GM21367 (cell line): ENCODE results near the gene TUBGCP2.
"Not testable (repeated sequence)": the region's sequence is repeated elsewhere in the genome, so short reads cannot be mapped to it uniquely, and the experiment has no call there.

Experiments
- ATAC-seq: cut with Tn5 transposase; IDR thresholded peaks from one replicate; pipeline ENCODE4 v1.9.1; 2021; ENCODE audit not compliant: unreplicated experiment

Gene TUBGCP2

DNA sequence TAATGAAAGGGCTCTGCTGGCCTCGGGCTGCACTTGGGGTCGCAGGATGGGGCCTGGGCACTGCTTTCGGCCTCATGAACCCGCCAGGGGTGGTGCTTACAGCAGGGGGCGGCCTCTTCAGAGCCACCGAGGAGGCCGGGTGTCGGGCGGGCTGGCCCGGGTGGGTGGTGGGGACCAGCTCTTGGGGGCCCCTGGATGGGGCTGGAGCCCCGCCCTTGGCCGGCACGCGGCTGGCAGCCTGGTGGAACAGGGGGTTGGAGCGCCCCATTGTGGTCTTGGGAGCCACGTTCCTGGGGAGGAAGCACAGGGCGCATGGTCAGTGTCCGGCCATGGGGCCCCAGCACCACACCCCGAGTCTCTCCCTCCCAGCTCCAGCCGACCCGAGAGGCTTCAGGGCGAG is 40.8 kb downstream of the TUBGCP2 start:
- no peak for ATAC-seq

DNA sequence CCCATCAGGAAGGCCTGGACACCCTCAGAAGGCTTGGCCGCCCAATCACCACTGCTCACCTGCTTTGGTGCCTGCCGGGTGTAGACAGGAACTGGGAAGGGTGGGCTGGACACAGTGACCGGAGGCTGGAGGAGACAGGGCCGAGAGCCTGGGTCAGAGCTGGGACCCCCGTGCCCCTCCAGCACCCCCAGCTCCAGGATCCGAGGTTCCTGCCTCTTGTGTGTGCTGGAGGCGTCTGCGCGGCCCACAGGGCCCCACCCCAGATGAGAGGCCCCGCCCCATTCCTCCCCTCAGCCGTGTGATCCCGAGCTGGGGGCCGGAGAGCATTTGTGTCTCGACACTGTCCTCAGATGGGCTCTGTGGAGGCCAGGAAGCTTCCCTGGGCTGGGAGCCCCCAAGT is 41.4 kb downstream of the TUBGCP2 start:
- no peak for ATAC-seq

DNA sequence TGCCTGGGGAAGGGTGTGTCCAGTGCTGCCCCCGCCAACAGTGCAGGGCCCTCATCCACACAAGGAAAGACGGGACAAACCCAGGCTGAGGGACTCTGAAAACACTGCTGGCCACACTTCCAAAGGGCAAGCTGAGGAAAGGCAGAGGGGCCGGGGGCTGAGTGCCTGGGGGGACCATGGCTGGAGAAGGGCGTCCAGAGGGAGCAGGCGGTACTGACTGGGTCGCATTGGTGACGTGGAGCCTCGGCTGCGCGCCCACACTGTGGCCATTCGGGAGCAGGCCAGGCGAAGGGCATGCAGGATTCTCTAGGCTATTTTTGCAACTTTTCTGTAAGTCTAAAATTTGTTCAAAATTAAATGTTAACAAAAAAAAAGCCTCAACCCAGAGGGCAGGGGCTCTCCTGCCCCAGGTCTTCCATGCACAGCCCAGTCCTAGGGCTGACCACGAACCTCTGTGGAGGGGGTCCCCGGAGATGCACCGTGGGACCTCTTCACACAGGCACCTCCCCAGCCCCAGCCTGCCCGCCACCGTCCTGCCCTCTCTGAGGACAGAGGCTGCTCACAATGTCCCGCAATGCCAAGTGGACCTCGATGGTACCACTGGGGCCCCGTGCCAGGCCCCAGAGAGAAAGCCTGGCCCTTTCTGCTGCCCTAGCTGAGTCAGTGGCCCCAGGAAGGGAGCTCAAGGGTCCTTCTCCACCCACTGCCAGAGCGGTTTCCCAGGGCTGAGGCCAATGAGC is 42.4 kb downstream of the TUBGCP2 start:
- no peak for ATAC-seq

DNA sequence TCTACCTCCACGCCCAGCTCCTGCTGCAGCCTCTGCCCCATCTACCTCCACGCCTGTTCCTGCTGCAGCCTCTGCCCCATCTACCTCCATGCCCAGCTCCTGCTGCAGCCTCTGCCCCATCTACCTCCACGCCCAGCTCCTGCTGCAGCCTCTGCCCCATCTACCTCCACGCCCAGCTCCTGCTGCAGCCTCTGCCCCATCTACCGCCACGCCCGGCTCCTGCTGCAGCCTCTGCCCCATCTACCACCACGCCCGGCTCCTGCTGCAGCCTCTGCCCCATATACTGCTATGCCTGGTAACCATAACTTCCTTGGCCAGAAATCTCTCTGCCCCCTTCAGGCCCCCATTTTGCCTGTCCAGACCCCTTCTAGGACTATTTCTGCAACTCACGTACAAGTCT is 43.6 kb downstream of the TUBGCP2 start:
- not testable (repeated sequence) for ATAC-seq

DNA sequence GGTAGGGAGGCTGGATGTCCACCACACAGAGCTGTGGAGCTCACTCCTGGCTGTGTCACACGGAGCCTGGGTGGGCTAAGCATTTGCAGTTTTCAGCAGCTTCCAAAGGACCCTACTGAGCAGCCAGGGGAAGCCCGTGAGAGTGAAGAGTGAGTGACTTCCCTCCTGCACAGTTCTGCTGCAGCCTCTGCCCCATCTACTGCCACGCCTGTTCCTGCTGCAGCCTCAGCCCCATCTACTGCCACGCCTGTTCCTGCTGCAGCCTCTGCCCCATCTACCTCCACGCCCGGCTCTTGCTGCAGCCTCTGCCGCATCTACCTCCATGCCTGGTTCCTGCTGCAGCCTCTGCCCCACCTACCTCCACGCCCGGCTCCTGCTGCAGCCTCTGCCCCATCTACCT is 44.2 kb downstream of the TUBGCP2 start:
- no peak for ATAC-seq

DNA sequence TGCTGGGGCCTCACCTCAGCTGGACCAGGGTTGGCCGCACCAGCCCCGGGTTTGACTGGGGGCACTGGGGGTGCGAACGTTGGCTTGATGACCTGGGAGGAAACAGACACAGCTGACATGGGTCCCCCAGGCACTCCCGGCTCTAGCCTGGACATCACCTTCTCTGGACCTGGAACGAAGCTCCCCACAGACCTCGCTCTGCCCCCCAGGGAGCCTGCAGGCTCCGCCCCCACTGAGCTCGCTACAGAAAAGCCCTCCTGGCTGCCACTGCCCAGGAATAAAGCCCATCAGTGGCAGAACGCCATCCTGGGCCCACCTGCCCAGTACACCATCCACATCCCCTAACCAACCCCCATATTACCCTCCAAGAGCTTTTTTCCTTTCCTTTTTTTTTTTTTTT is 45.0 kb downstream of the TUBGCP2 start:
- ATAC-seq, result no peak

DNA sequence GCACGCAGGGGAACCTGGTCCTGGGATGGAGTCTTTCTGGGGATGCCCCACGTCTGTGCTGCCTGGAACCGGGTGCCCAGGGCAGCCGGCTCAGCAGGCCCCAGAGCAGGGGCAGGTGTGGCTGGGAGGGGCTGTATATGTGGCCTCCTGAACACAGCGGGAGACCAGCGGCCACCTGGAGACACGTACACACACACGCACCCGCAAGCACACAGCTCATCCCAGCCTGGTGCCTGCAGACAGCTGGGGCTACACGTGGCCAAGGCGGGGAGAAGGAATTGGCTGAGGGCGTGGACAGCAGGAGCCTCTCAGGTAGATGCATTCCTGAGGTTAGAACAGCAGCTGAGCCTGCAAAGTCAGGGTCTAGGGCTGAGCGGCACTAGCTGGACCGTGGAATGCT is 46.0 kb downstream of the TUBGCP2 start:
- ATAC-seq, result no peak

DNA sequence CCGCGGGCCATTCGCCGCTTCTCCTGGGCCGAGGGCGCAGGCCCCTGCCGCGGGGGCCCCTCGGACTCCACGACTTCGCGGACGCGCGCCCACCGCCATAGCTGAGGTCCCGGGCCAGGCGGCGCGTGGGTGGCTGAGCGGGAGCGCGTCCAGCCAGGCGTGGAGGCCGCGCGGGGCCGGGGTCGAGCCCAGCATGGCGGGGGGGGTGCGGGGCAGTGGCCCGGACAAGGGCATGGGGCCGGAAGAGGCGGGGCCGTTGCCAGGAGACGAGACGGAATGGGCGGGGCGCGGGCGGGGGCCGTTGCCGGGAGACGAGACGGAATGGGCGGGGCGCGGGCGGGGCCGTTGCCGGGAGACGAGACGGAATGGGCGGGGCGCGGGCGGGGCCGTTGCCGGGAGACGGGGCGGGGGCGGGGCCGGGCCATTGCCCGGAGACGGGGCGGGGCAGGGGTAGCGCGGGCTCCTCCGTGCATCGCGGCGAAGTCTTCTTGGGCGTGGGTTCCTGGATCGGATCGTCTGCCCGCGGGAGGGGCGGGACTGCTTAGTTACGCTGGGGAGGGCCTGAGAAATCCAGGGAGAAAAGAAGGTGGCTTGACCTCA is 46.8 kb downstream of the TUBGCP2 start:
- ATAC-seq, result peak; percentile 45

DNA sequence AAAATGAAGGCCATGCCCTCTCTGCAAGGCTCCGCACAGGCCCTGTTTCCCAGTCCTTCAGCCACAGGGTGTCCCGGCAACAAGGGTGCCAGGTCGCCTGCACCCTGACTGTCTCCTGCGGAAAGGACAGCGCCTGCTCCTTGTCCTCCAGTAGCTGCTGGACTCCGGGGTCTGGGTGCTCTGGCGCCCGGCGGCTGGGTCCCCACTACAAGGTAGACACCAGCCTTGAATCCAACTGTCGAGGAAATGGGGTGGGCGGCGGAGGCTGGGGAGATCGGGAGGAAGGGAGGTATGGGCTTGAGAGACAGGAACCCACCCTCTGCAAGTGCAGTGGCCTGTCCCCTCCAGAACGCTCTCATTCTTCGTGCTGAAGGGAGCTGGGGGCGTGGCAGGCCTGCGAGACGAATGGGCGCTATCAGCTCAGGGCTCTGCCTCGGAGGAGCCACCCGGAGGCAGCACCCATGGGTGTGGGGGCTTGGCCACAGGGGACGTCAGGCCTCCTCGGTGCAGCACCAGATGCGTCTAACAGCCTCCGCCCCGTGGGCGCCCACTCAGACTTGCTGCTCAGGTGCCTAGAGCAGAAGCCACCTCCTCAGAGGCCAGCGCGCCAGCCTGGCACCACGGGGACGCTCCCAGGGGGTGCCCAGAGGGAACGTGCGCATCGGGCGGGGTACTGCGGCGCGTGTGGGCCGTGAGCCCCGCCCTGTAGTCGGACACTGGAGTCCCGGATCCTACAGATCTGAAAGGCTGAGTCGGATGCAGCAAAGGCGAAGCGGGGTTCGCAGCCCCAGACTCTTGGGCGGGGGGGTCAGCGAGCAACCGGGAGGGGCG is 47.6 kb downstream of the TUBGCP2 start:
- ATAC-seq, result peak; percentile 42

DNA sequence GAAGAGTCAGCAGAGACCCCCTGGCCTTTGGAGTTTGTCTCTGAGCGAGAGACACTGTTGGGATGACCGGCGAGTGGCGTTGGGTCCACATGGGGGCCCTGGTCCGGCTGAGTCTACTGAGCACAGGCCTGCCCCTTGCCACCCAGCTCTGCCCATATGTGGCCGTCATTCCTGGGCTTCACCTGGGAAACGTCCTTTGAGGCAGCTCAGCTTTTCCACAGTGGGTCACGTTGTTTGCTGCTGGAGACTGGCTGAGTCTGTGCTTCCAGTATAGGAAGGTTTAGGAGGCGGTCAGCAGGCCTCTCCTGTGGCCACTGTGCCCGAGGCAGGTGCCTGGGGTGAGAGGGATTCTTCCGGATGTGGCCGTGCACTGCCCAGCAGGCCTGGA is 49.1 kb downstream of the TUBGCP2 start:
- no peak for ATAC-seq

DNA sequence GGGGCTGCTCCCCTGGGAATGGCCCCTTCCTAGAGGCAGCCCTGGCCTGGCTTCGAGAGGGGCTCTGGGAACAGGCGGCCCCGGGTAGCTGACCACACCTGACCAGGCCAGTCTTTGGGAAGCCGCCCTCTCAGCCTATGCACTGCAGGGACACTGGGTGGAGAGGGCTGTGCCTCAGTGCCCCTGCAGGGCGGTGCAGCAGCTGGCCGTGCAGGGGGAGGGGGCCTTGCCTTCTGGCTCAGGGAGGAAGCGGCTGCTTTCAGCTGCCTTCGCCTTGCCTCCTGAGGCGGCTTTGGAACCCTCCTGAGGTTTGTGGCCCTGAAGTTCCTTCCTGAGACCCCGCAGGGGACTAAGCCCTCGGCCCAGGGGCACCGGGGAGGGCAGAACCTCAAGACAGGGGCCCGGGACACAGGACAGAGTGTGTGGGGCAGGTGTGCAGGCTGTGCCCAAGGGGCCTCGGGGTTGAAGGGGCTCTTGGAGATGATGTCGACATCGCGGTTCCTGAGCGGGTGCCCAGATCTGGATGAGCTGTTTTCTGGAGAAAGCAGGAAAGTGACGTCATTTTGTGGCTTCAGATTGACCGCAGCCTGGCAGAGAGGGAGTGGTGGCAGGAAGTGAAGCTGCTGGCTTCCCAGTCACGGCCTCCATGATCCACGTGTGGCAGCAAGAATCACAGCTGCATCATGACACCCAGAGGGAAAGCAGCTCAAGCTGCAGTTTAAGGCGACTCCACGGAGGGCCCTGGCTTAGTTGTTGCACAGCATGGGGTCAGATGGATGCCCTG is 49.7 kb downstream of the TUBGCP2 start:
- ATAC-seq, result no peak

DNA sequence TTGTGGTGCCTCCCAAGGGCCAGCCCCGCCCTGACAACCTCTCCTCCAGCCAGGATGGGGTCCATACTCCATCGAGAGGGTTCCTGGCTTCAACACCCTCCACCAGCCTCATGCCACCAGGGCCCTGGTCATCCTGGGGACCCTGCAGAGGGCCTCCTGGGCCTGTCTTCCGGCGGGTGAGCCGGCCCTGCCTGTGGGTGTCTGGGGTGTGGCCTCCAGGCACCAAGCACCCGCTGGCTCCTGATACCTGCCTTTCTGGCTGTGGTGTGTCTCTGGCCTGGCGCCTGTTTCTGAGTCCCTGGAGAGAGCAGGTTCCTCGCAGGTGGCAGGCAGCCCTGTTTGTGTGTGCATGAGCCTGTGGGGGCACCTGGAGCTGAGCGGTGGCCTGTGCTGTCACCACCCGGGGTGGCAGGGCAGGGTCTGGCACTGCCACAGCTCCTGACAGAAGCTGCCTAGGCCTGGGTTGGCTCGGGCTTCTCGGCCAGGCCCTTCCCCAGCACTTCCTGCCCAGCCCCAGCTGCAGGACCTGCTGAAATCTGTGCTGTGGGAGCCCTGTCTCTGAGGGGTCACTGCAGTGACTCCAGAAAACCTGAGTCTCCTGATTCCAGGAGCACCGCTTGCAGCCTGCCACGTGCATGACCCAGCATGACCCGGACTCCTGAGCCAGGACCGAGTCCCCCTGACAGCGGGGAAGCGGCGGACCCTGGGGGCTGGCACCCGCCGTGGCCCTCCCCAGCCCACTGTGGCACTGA is 50.4 kb downstream of the TUBGCP2 start:
- ATAC-seq, result no peak

DNA sequence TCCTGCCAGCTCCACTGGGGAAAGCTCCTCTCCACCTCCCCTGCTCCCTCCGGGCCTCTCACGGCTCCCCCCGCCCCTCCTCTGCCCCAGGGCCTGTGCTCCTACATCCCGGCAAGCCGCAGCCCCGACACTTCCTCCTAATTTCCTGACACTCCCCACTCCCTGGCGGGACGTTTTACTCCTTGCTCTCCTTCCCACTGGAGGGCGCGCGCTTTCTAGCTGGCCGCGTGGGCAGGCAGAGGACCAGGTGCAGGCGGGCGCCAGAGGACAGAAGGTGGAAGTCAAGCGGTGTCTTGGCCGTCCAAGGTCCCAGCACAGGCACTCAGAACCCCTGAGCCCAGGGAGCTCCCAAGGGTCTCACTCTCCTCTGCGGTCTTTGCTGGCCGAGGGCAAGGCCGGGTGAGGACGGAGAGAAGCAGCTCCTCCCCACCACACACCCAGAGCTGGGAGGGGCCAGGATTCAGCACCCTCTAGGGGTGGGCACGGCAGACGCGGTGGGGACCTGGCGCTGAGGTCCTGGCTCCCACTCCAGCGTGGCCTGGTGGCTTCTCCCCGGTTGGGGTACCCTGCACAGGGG is 51.1 kb downstream of the TUBGCP2 start:
- ATAC-seq, result no peak

DNA sequence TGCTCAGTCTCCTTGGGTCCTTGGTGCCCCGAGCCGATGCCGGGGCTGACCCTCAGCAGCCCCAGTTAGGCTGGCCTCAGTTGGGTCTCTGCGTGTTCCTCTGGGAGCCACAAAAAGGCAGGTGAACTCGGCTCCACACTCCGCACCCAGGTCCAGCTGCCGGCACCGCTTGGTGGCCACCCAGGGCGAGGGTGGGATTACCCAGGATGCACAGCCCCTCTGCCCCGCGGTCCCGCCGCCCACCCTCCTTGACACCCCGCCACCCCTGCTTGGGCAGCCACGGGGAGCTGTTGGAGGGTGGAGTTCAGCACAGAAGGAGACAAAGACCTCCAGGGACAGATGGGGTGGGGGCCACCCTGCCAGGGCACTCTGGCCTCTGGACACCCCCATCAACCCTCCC is 53.3 kb downstream of the TUBGCP2 start:
- ATAC-seq, result no peak

DNA sequence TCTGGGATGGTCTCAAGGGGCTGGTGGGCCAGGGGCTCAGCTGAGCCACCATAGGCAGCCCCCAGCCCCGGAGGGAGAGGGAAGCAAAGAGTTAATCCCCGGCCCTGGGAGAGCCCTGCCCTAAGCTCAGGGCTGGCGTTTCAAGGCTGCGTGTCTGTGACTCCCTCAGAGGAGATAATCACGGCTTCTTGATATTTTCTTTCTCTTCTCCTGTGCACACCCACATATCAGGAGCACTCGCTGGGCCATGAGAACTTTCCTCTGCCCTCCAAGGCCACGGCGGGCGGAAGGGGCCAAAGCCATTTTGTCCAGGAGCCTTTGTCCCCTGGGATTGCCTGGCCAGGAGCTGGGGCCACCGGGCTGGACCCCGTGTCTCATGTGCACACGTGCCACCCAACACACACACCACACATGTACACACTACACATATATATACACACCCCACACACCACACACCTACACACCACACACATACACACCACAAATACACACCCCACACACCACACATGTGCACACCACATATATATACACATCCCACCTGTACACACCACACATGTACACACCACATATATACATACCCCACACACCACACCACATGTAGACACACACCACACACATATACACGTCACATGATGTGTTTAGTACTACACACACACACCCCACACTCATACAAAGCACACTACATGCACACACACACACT is 54.1 kb downstream of the TUBGCP2 start:
- ATAC-seq, result no peak

DNA sequence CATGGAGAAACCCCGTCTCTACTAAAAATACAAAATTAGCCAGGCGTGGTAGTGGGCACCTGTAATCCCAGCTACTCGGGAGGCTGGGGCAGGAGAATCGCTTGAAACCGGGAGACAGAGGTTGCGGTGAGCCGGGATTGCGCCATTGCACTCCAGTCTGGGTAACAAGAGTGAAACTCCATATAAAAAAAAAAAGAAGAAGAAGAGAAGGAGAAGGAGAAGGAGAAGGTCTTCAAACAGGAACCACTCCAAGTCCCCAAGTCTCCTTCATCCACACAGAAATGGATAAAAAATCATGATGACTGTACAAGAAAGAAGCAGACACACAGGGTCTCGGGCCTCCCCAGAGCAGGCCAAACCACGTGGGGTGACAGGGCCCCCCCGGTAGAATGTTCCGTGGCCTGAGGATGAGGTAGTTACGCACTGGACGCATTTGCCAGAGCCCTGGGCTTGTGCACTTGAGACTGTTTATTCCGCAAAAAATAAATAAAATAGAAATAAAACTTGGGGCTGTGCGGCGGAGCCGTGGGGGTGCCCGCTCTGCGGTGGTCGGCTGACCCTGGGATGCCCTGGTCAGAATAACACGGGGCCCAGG is 55.2 kb downstream of the TUBGCP2 start:
- ATAC-seq, result no peak

DNA sequence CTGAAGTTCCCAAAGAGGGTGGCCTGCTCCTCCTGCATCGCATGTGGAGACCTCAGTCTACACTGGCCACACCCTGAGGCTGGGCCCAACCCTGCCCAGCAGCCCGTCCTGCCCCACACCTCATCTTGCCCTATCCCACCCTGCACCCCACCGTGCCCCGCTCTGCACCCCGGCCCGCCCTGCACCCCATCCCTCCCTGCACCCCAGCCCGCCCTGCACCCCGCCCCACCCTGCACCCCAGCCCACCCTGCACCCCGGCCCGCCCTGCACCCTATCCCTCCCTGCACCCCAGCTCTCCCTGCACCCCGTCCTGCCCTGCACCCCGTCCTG is 56.5 kb downstream of the TUBGCP2 start:
- ATAC-seq, result no peak

DNA sequence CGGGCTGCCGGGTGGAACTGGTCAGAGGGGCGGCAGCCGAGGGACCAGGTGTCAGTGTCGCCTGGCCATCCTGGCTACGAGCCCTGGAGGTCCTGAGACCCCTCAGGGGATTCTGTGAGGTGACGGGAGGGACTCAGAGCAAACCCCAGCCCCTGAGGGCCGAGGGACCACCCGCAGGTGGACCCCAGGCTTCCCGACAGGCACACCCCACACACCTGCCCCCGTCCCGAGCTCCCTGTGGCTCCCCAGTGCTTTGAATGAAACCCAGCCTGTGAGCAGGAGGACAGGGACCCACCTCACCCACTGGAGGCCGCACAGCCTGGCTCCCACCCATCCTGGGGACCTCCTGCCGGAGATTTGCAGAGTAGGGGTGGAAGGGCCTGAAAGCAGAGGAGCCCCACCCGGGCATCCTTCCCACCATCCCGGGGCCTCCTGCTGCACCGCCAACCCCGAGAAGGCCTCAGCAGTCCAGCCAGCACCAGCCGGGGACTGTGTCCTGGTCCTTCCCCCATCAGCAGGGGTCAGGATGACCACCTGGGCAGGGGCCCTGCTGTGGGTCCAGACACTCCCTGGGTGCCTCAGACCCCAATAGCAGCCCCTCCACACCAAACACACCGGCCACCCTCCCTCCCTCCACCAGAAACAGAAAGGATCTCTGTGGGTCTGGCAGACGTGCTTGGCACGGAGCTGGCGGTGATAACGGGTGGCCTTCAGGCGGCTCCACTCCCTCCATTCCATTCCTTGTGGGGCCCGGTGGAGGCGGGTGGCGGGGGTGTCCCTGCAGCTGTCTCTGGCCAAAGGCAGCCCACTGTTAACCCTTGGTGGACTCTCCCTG is 57.1 kb downstream of the TUBGCP2 start:
- ATAC-seq, result no peak
